Measurements from ENCODE around the gene CLHC1. TPM values are rescaled to one million over a fixed set of nuclear protein-coding genes. Genes with fewer than 3 reads are reported as not detected.

Gene CLHC1
- total RNA-seq, 1 experiment from 2014 or later: 9.2 TPM

- WGBS (ENCODE audit: extremely low coverage, insufficient read length, low lambda C conversion rate): no CpG with 5 or more reads among the region's 2 CpGs
- TF ChIP-seq CTCF (conservative IDR thresholded peaks at IDR 0.05): no peak
- Histone ChIP-seq H2BK15ac (ENCODE audit: low read depth, low read length) (no peak overlapping the region), H4K91ac (ENCODE audit: insufficient read length, low read depth, low read length) (no peak overlapping the region), H3K79me1 (ENCODE audit: insufficient read depth, low read depth, low read length, poor library complexity, severe bottlenecking) (no peaks in the 10 kb centered on the region), H3K27ac (ENCODE audit: insufficient read length, low read depth, low read length) (no peak overlapping the region), H3K4me1 (ENCODE audit: insufficient read depth, low read length) (no peaks in the 10 kb centered on the region), H3K9me3 (ENCODE audit: control insufficient read depth, low read depth, low read length) (no peaks in the 10 kb centered on the region), H2BK120ac (ENCODE audit: low read depth, low read length, poor library complexity, severe bottlenecking) (no peak overlapping the region), H3K79me2 (ENCODE audit: insufficient read depth, low read length) (no peaks in the 10 kb centered on the region), H2AFZ (ENCODE audit: low read length) (no peak overlapping the region), H4K8ac (replicated peaks; ENCODE audit: insufficient read length, low read depth, low read length) (no peak overlapping the region), H3K14ac (ENCODE audit: insufficient read depth, low read length) (no peak overlapping the region), H2BK5ac (ENCODE audit: insufficient read length, low read length) (no peak overlapping the region), H3K4me2 (ENCODE audit: insufficient read depth, insufficient read length, low read length) (no peak overlapping the region), H3K27me3 (ENCODE audit: insufficient read depth, low read length) (no peaks in the 10 kb centered on the region), H3K56ac (ENCODE audit: insufficient read length, low read depth, low read length) (no peak overlapping the region), H3K23ac (ENCODE audit: insufficient read length, low read depth, low read length) (no peak overlapping the region), H3K4ac (ENCODE audit: low read depth, low read length) (no peak overlapping the region), H3K18ac (ENCODE audit: insufficient read length, low read depth, low read length) (no peak overlapping the region), H3K23me2 (ENCODE audit: insufficient read length, low read depth, low read length, poor library complexity, severe bottlenecking) (no peaks in the 10 kb centered on the region), H4K5ac (ENCODE audit: insufficient read length, low read depth, low read length) (no peak overlapping the region), H2AK5ac (ENCODE audit: insufficient read length, low read length) (no peak overlapping the region), H3T11ph (ENCODE audit: low read length) (no peak overlapping the region), H3K9ac (ENCODE audit: extremely low read depth, insufficient read length, low read length) (no peak overlapping the region), H2BK20ac (ENCODE audit: low read depth, low read length, poor library complexity, severe bottlenecking) (no peak overlapping the region), H2BK12ac (ENCODE audit: insufficient read length, low read depth, low read length) (no peak overlapping the region), H4K20me1 (ENCODE audit: control insufficient read depth, insufficient read depth, insufficient read length) (no peaks in the 10 kb centered on the region)
- peaks cover 46 to 47% of the 10 kb centered on the region in 2 experiments for H3K4me1 Mint-ChIP-seq
- H3K27me3 Mint-ChIP-seq (ENCODE audit: low read depth): no peaks in the 10 kb centered on the region
- H3K27ac Mint-ChIP-seq: no peak overlapping the region
- H3K36me3 Mint-ChIP-seq (ENCODE audit: insufficient read depth in 1 of 3, low read depth in 3 of 3): no peaks in the 10 kb centered on the region
- DNase-seq: no peak
- no peaks in the 10 kb centered on the region for H3K9me3 Mint-ChIP-seq
- no peak overlapping the region for H3K4me3 Mint-ChIP-seq
Measured at GRCh38 chr2:55156984-55157383, 75.1 kb downstream of the CLHC1 start.

Measured in H9 (cell line).